Measurements from ENCODE around the gene JARID2.

The JARID2 gene

GRCh38 chr6:15270402-15270801 lies 24.5 kb downstream of the JARID2 start:
- CTCF ChIA-PET, result interaction anchor here (1.0 kb wide), 1 partner anchor 99 kb away, joined by 3 read pairs; no protein-coding TSS in a partner anchor
- POLR2A ChIA-PET, result no interaction called here
- Histone ChIP-seq H3K27ac (ENCODE audit: extremely low read depth, low read depth, low read length) (no peak overlapping the region), H3K4me3 (ENCODE audit: low read depth, low read length) (no peak overlapping the region), H3K36me3 (ENCODE audit: control insufficient read depth in 2 of 2, insufficient read depth in 1 of 2, low read length in 2 of 2) (no peaks in the 10 kb centered on the region; a peak in 1 of 3 replicates), H3K9me3 (ENCODE audit: control insufficient read depth, insufficient read depth, low read depth, low read length) (no peaks in the 10 kb centered on the region), H3K4me1 (ENCODE audit: control insufficient read depth, insufficient read depth, low read length) (peaks cover 17% of the 10 kb centered on the region)
- no peak for TF ChIP-seq ZNF202 (tag by site-specific recombination; IDR thresholded peaks at IDR 0.05; ENCODE audit: borderline replicate concordance)
- TF ChIP-seq ZNF354C (tag by site-specific recombination; IDR thresholded peaks at IDR 0.05; ENCODE audit: borderline replicate concordance, low read depth), result no peak
- no peak for TF ChIP-seq SCRT2 (tag by site-specific recombination; IDR thresholded peaks at IDR 0.05)
- no peak for TF ChIP-seq ZNF121 (tag by site-specific recombination; IDR thresholded peaks at IDR 0.05)
- TF ChIP-seq KLF8 (tag by site-specific recombination; IDR thresholded peaks at IDR 0.05), result no peak

GRCh38 chr6:15272562-15272961 lies 26.7 kb downstream of the JARID2 start:
- Histone ChIP-seq H3K27ac (ENCODE audit: extremely low read depth, low read depth, low read length) (no peak overlapping the region), H3K9me3 (ENCODE audit: control insufficient read depth, insufficient read depth, low read depth, low read length) (no peaks in the 10 kb centered on the region), H3K36me3 (ENCODE audit: control insufficient read depth in 2 of 2, insufficient read depth in 1 of 2, low read length in 2 of 2) (no peaks in the 10 kb centered on the region; a peak in 1 of 3 replicates), H3K4me3 (ENCODE audit: low read depth, low read length) (no peak overlapping the region), H3K4me1 (ENCODE audit: control insufficient read depth, insufficient read depth, low read length) (peaks cover 12% of the 10 kb centered on the region)
- CTCF ChIA-PET, result interaction anchor here (0.6 kb wide), 1 partner anchor 1088 kb away, joined by 3 read pairs; no protein-coding TSS in a partner anchor
- POLR2A ChIA-PET, result no interaction called here
- TF ChIP-seq REPIN1 (tag by site-specific recombination; IDR thresholded peaks at IDR 0.05; ENCODE audit: low read depth), result no peak
- no peak for TF ChIP-seq ZNF324 (tag by site-specific recombination; IDR thresholded peaks at IDR 0.05)
- no peak for TF ChIP-seq ZNF777 (tag by site-specific recombination; IDR thresholded peaks at IDR 0.05; ENCODE audit: borderline replicate concordance)
- no peak for TF ChIP-seq ZNF23 (tag by site-specific recombination; IDR thresholded peaks at IDR 0.05; ENCODE audit: borderline replicate concordance)
- TF ChIP-seq ZNF391 (tag by site-specific recombination; IDR thresholded peaks at IDR 0.05; ENCODE audit: borderline replicate concordance, low read depth), result no peak
- TF ChIP-seq ZNF548 (tag by site-specific recombination; IDR thresholded peaks at IDR 0.05), result no peak
- TF ChIP-seq ZNF433 (tag by site-specific recombination; IDR thresholded peaks at IDR 0.05; ENCODE audit: low read depth), result no peak
- no peak for TF ChIP-seq SP3 (tag by site-specific recombination; IDR thresholded peaks at IDR 0.05)

GRCh38 chr6:15274692-15275387 lies 29.0 kb downstream of the JARID2 start:
- Histone ChIP-seq H3K36me3 (ENCODE audit: control insufficient read depth in 2 of 2, insufficient read depth in 1 of 2, low read length in 2 of 2) (no peaks in the 10 kb centered on the region; a peak in 1 of 3 replicates), H3K4me1 (ENCODE audit: control insufficient read depth, insufficient read depth, low read length) (peaks cover 9% of the 10 kb centered on the region; the same call in 1 of the 2 replicates), H3K4me3 (ENCODE audit: low read depth, low read length) (no peak overlapping the region), H3K9me3 (ENCODE audit: control insufficient read depth, insufficient read depth, low read depth, low read length) (no peaks in the 10 kb centered on the region), H3K27ac (ENCODE audit: extremely low read depth, low read depth, low read length) (no peak overlapping the region)
- ChIA-PET POLR2A (no interaction called here), CTCF (interaction anchor here (1.9 kb wide), 1 partner anchor 116 kb away, joined by 4 read pairs; no protein-coding TSS in a partner anchor)
- TF ChIP-seq ZNF26 (tag by site-specific recombination; IDR thresholded peaks at IDR 0.05) (no peak), SCRT1 (tag by site-specific recombination; IDR thresholded peaks at IDR 0.05; ENCODE audit: borderline replicate concordance) (no peak), ZNF701 (tag by site-specific recombination; IDR thresholded peaks at IDR 0.05) (no peak), ZNF184 (tag by site-specific recombination; IDR thresholded peaks at IDR 0.05) (no peak), ZSCAN4 (tag by site-specific recombination; IDR thresholded peaks at IDR 0.05) (no peak), ZNF529 (tag by site-specific recombination; IDR thresholded peaks at IDR 0.05; ENCODE audit: insufficient replicate concordance) (no peak), ZNF521 (tag by site-specific recombination; IDR thresholded peaks at IDR 0.05) (no peak), PRDM1 (tag by site-specific recombination; IDR thresholded peaks at IDR 0.05) (no peak), ZNF302 (tag by site-specific recombination; IDR thresholded peaks at IDR 0.05; ENCODE audit: low read depth) (no peak), ZNF426 (tag by site-specific recombination; IDR thresholded peaks at IDR 0.05) (no peak), ZNF624 (tag by site-specific recombination; IDR thresholded peaks at IDR 0.05) (no peak), ZNF777 (tag by site-specific recombination; IDR thresholded peaks at IDR 0.05; ENCODE audit: borderline replicate concordance) (no peak), ZNF174 (tag by site-specific recombination; IDR thresholded peaks at IDR 0.05) (no peak), ZNF366 (tag by site-specific recombination; conservative IDR thresholded peaks at IDR 0.05) (no peak), ZFP3 (tag by site-specific recombination; IDR thresholded peaks at IDR 0.05; ENCODE audit: low read depth) (no peak), KLF9 (tag by site-specific recombination; IDR thresholded peaks at IDR 0.05; ENCODE audit: low read depth) (no peak), EGR2 (tag by site-specific recombination; IDR thresholded peaks at IDR 0.05; ENCODE audit: low read depth) (no peak)
